ENCODE data around the gene USP7. TPM values are rescaled to one million over a fixed set of nuclear protein-coding genes. Genes with fewer than 3 reads are reported as not detected.
A peak's percentile ranks its signal among the peaks of the same experiment; 100 is the strongest.

Gene USP7
- polyA plus RNA-seq, 3 donors, result 2.4 to 31.7 (median 4.1) TPM

GRCh38 chr16:8903004-8903403, 60.7 kb downstream of the USP7 start:
- Mint-ChIP-seq H3K9me3 (no peaks in the 10 kb centered on the region), H3K4me1 (peaks cover 11% of the 10 kb centered on the region), H3K27me3 (ENCODE audit: low read depth in 3 of 3) (no peaks in the 10 kb centered on the region), H3K27ac (peak overlapping the region in 2 of 7 donors; percentile 6 to 15), H3K4me3 (no peak overlapping the region), H3K36me3 (peaks cover 90 to 98% of the 10 kb centered on the region in 2 donors)
- Histone ChIP-seq H3K36me3 (replicated peaks in 1 of 2; ENCODE audit: control insufficient read depth in 1 of 2, insufficient read depth in 2 of 2, low read length in 2 of 2) (peaks cover 96 to 99% of the 10 kb centered on the region in 2 donors), H3K4me3 (replicated peaks in 1 of 3; ENCODE audit: low read depth in 2 of 3, low read length in 3 of 3) (no peak overlapping the region), H2AFZ (ENCODE audit: insufficient read depth, low read depth, low read length, poor library complexity, severe bottlenecking) (no peak overlapping the region), H3K4me1 (ENCODE audit: control insufficient read depth in 1 of 2, insufficient read depth in 2 of 2, low read length in 2 of 2) (peaks cover 9% of the 10 kb centered on the region in 2 donors), H3K79me2 (ENCODE audit: insufficient read depth, low read length) (peaks cover 12% of the 10 kb centered on the region), H3K27ac (ENCODE audit: low read depth in 1 of 2, low read length in 2 of 2) (no peak overlapping the region), H3K4me2 (replicated peaks; ENCODE audit: extremely low read depth, low read length, poor library complexity, severe bottlenecking) (no peak overlapping the region), H4K20me1 (ENCODE audit: insufficient read depth, low read length) (peaks cover 61% of the 10 kb centered on the region), H3K9ac (ENCODE audit: insufficient read depth, low read length, poor library complexity, severe bottlenecking) (no peak overlapping the region), H3K9me3 (replicated peaks in 1 of 2; ENCODE audit: control insufficient read depth in 1 of 2, insufficient read depth in 1 of 2, low read length in 2 of 2) (no peaks in the 10 kb centered on the region), H3K27me3 (ENCODE audit: control insufficient read depth in 2 of 2, insufficient read depth in 2 of 2, low read length in 2 of 2) (no peaks in the 10 kb centered on the region)
- TF ChIP-seq, protein P1, sequence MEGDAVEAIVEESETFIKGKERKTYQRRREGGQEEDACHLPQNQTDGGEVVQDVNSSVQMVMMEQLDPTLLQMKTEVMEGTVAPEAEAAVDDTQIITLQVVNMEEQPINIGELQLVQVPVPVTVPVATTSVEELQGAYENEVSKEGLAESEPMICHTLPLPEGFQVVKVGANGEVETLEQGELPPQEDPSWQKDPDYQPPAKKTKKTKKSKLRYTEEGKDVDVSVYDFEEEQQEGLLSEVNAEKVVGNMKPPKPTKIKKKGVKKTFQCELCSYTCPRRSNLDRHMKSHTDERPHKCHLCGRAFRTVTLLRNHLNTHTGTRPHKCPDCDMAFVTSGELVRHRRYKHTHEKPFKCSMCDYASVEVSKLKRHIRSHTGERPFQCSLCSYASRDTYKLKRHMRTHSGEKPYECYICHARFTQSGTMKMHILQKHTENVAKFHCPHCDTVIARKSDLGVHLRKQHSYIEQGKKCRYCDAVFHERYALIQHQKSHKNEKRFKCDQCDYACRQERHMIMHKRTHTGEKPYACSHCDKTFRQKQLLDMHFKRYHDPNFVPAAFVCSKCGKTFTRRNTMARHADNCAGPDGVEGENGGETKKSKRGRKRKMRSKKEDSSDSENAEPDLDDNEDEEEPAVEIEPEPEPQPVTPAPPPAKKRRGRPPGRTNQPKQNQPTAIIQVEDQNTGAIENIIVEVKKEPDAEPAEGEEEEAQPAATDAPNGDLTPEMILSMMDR (IDR thresholded peaks at IDR 0.05), result no peak
- WGBS (ENCODE audit: insufficient coverage), result 97% methylated on average over 8 of the region's 9 CpGs
- DNase-seq, result no peak
- intact Hi-C loops (cut with micrococcal nuclease), result loop anchor here (10.0 kb wide), 2 partner anchors 52 to 232 kb away; no protein-coding TSS in a partner anchor

- H3K4me3 Mint-ChIP-seq, result no peak overlapping the region
- intact Hi-C loops (cut with micrococcal nuclease), result loop anchor here (10.0 kb wide), 2 partner anchors 53 to 233 kb away; no protein-coding TSS in a partner anchor
- peaks cover 98 to 99% of the 10 kb centered on the region in 2 donors for H3K36me3 ChIP-seq (replicated peaks in 1 of 2; ENCODE audit: control insufficient read depth in 1 of 2, insufficient read depth in 2 of 2, low read length in 2 of 2)
- no peaks in the 10 kb centered on the region for H3K9me3 Mint-ChIP-seq
- no peaks in the 10 kb centered on the region for H3K27me3 ChIP-seq (ENCODE audit: control insufficient read depth in 2 of 2, insufficient read depth in 2 of 2, low read length in 2 of 2)
- H3K27ac Mint-ChIP-seq, result peak overlapping the region in 2 of 7 donors; percentile 2 to 52
- no peaks in the 10 kb centered on the region for H3K4me1 ChIP-seq (ENCODE audit: control insufficient read depth in 1 of 2, insufficient read depth in 2 of 2, low read length in 2 of 2)
- no peaks in the 10 kb centered on the region for H3K9me3 ChIP-seq (replicated peaks in 1 of 2; ENCODE audit: control insufficient read depth in 1 of 2, insufficient read depth in 1 of 2, low read length in 2 of 2)
- TF ChIP-seq, protein P1 (IDR thresholded peaks at IDR 0.05), result no peak
- peaks cover 93 to 97% of the 10 kb centered on the region in 2 donors for H3K36me3 Mint-ChIP-seq
- DNase-seq, result no peak
- H3K27ac ChIP-seq (ENCODE audit: low read depth in 1 of 2, low read length in 2 of 2), result no peak overlapping the region
- H3K4me2 ChIP-seq (replicated peaks; ENCODE audit: extremely low read depth, low read length, poor library complexity, severe bottlenecking), result no peak overlapping the region
- H4K20me1 ChIP-seq (ENCODE audit: insufficient read depth, low read length), result peaks cover 54% of the 10 kb centered on the region
- H3K79me2 ChIP-seq (ENCODE audit: insufficient read depth, low read length), result no peaks in the 10 kb centered on the region
- 93% methylated on average over 13 of the region's 13 CpGs for WGBS (ENCODE audit: insufficient coverage)
- H3K4me1 Mint-ChIP-seq, result no peaks in the 10 kb centered on the region
- H3K27me3 Mint-ChIP-seq (ENCODE audit: low read depth in 3 of 3), result peaks cover 0 to 2% (median 0%) of the 10 kb centered on the region in 3 donors
- no peak overlapping the region for H2AFZ ChIP-seq (ENCODE audit: insufficient read depth, low read depth, low read length, poor library complexity, severe bottlenecking)
- H3K4me3 ChIP-seq (replicated peaks in 1 of 3; ENCODE audit: low read depth in 2 of 3, low read length in 3 of 3), result no peak overlapping the region
- H3K9ac ChIP-seq (ENCODE audit: insufficient read depth, low read length, poor library complexity, severe bottlenecking), result no peak overlapping the region
These were observed 62.3 kb downstream of the USP7 start for GRCh38 chr16:8901320-8901861.
